ENCODE data around the gene RPS14.
"Not testable (repeated sequence)": the region's sequence is repeated elsewhere in the genome, so short reads cannot be mapped to it uniquely, and the experiment has no call there.

The RPS14 gene

GRCh38 chr5:150443242-150444075, 6.1 kb downstream of the RPS14 start:
- no peak for DNase-seq (ENCODE audit: low spot score)

GRCh38 chr5:150442699-150443080, 6.8 kb downstream of the RPS14 start:
- DNase-seq (ENCODE audit: low spot score): no peak

GRCh38 chr5:150441813-150442698, 7.5 kb downstream of the RPS14 start:
- no peak for DNase-seq (ENCODE audit: low spot score)

GRCh38 chr5:150440948-150441812, 8.4 kb downstream of the RPS14 start:
- DNase-seq (ENCODE audit: low spot score): no peak

GRCh38 chr5:150438873-150439546, 10.5 kb downstream of the RPS14 start:
- no peak for DNase-seq (ENCODE audit: low spot score)

GRCh38 chr5:150436141-150436680, 13.3 kb downstream of the RPS14 start:
- DNase-seq (ENCODE audit: low spot score): peak; percentile 87

GRCh38 chr5:150434464-150434863, 15.1 kb downstream of the RPS14 start:
- no peak for DNase-seq (ENCODE audit: low spot score)

- no peak for DNase-seq (ENCODE audit: low spot score)
These were observed 18.0 kb downstream of the RPS14 start for GRCh38 chr5:150431574-150431973.

GRCh38 chr5:150431048-150431447, 18.5 kb downstream of the RPS14 start:
- no peak for DNase-seq (ENCODE audit: low spot score)

GRCh38 chr5:150429410-150429873, 20.1 kb downstream of the RPS14 start:
- DNase-seq (ENCODE audit: low spot score): no peak

GRCh38 chr5:150428978-150429377, 20.6 kb downstream of the RPS14 start:
- DNase-seq (ENCODE audit: low spot score): no peak

- DNase-seq (ENCODE audit: low spot score): peak; percentile 72
These were observed 21.2 kb downstream of the RPS14 start for GRCh38 chr5:150428106-150428876.

GRCh38 chr5:150426165-150426564, 23.4 kb downstream of the RPS14 start:
- DNase-seq (ENCODE audit: low spot score): peak; percentile 89

- no peak for DNase-seq (ENCODE audit: low spot score)
These were observed 26.8 kb downstream of the RPS14 start for GRCh38 chr5:150422758-150423157.

GRCh38 chr5:150422075-150422474, 27.5 kb downstream of the RPS14 start:
- no peak for DNase-seq (ENCODE audit: low spot score)

GRCh38 chr5:150419630-150420270, 29.8 kb downstream of the RPS14 start:
- DNase-seq (ENCODE audit: low spot score): no peak

- not testable (repeated sequence) for DNase-seq (ENCODE audit: low spot score)
These were observed 35.4 kb downstream of the RPS14 start for GRCh38 chr5:150413902-150414790.

- DNase-seq (ENCODE audit: low spot score): no peak
These were observed 36.2 kb downstream of the RPS14 start for GRCh38 chr5:150413176-150413901.

Data from globus pallidus (tissue), 1 donor.